Retinal pigment epithelial cell (primary cell): ENCODE results near the gene PMEPA1.

Experiments used
- DNase-seq: peaks from one replicate; pipeline ENCODE4 v3.0.0-alpha.2; 2010; ENCODE audit warnings: low read depth
- H3K4me3 ChIP-seq: 2 replicates; pipeline ENCODE4 v1.5.1; 2011; ENCODE audit warnings: mild to moderate bottlenecking, low read length, control low read depth, moderate library complexity
- CTCF ChIP-seq: conservative IDR thresholded peaks from 2 replicates; pipeline ENCODE4 v1.5.1; 2011; ENCODE audit warnings: low read depth, low read length, control low read depth, inconsistent platforms

Gene PMEPA1

DNA sequence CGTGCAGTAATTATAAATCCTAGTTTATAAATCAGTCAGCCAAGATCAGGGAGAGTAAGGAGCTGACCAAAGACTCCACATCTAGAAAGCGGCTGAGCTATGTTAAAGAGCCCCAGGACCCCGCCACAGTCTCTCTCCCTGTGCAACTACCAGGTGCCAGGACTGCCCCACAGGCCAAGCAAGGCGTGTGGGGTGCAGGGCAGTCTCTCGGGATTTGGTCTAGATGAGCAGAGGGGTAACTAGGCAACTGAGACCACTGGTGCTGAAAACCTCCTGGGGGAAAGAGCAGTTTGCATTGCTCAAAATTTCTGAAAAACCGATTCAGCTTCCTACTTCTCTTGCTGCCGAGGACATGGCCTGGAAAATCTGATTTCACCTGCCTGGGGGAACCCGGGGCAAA, 10.4 kb downstream of the PMEPA1 start:
- no peak for DNase-seq
- TF ChIP-seq CTCF = no peak
- no peak overlapping the region for H3K4me3 ChIP-seq

- TF ChIP-seq CTCF = no peak
- no peak for DNase-seq
- H3K4me3 ChIP-seq = no peak overlapping the region
Observed at GRCh38 chr20:57698867-57699275, 10.9 kb downstream of the PMEPA1 start.

- DNase-seq = peak; percentile 98
- peak overlapping the region; percentile 5 for H3K4me3 ChIP-seq
Observed at GRCh38 chr20:57698116-57698866, 11.5 kb downstream of the PMEPA1 start.

DNA sequence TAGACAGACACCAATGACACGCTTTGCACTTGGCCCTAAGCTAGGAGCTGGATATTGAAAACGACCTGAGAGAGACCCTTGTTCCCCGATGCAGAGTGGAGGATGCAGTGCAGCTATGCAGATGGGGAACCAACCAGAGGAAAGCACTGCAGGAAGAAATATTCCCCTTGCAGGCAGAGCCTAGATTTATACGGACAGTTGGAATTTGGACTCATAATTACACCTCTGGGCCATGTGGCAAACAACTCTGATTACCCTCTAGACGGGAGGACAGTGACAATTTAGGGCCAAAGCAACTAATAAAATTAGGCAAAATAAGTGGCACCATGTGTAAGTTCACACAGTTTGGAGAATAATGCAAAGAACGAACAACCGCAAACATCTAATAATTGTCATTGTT, 12.3 kb downstream of the PMEPA1 start:
- no peak for DNase-seq
- TF ChIP-seq CTCF = no peak
- H3K4me3 ChIP-seq = no peak overlapping the region

More at GRCh38 chr20:57698116-57698866, 11.5 kb downstream of the PMEPA1 start:
- TF ChIP-seq CTCF = no peak

DNA sequence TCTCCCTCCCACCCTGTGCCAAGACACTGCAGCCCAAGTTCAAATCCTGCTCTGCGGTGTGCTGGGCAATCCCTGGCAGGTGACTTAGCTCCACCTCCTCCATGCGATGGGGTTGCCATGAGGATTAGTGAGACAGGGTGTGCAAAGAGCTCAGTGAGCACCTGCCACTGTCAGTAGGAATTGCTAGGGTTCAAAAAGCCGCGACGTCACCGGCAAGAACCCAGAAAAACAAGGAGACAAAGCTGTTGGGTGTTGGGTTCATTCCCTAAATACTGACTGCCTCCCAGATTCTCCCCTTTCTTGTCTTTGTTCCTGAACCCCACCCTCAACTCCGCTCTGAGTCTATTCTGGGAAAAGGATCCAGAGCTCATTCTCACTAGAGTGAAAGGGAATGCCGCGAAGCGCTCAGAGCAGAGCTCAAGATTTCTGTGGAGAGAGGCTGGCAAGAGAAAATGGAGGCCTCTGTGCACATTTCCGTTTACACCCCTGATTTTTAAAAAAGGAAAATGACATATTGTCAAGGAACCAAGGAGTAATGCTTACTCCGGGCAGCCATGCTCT, 13.3 kb downstream of the PMEPA1 start:
- DNase-seq = no peak
- H3K4me3 ChIP-seq = no peak overlapping the region
- no peak for TF ChIP-seq CTCF

DNA sequence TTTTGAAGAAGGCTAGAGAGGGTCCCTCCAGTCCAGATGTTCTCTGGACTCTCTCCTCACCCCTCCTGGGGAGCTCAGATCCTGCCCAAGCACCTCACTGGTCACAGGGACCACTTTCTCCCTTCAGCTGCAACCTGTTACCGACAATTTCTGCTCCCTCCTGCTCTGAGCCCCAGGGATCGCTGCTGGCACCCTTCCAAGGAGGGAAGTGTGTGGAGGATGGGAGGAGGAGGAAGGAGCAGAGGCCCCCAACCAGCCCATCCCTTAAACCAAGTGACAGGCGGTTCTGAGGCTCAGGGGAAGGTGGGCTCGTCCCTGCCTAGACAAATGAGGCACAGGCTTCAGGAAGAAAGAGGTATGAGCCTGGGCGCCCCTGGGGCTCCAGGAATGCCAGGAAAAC, 13.9 kb downstream of the PMEPA1 start:
- TF ChIP-seq CTCF = no peak
- no peak for DNase-seq
- no peak overlapping the region for H3K4me3 ChIP-seq

- no peak for DNase-seq
- no peak overlapping the region for H3K4me3 ChIP-seq
- TF ChIP-seq CTCF = no peak
Observed at GRCh38 chr20:57695012-57695411, 14.8 kb downstream of the PMEPA1 start.
